Small intestine (tissue), 7 donors: ENCODE results near the gene POLD2. TPM values are rescaled to one million over a fixed set of nuclear protein-coding genes. Genes with fewer than 3 reads are reported as not detected.
A peak's percentile ranks its signal among the peaks of the same experiment; 100 is the strongest.

Experiments
- DNase-seq, 2 donors: peaks; one replicate each; pipeline versions ENCODE4 v3.0.0 to v3.0.0-alpha.2; 2013
- FAIRE-seq: peaks from 2 replicates; lab custom pipeline; 2012; peaks lifted over from hg19 to GRCh38; lab: Jason Lieb, UNC
- H3K27ac ChIP-seq, 3 donors: one replicate each; pipeline ENCODE4 v1.5.1; 2013; ENCODE audit warnings: low read length in 2 of 3, mild to moderate bottlenecking in 2 of 3, control low read depth in 1 of 3, inconsistent platforms in 1 of 3, low read depth in 1 of 3, moderate library complexity in 1 of 3
- H3K27me3 ChIP-seq, 3 donors: one replicate each; pipeline ENCODE4 v1.6.1; 2013; ENCODE audit warnings: low read length in 3 of 3, inconsistent platforms in 1 of 3; ENCODE audit not compliant: control insufficient read depth in 3 of 3, insufficient read depth in 3 of 3
- H3K36me3 ChIP-seq, 3 donors: one replicate each; pipeline ENCODE4 v1.6.1; 2013; ENCODE audit warnings: low read length in 3 of 3, inconsistent platforms in 1 of 3, low read depth in 1 of 3, mild to moderate bottlenecking in 1 of 3, moderate library complexity in 1 of 3; ENCODE audit not compliant: control insufficient read depth in 3 of 3, insufficient read depth in 2 of 3
- H3K4me1 ChIP-seq, 3 donors: one replicate each; pipeline ENCODE4 v1.6.1; 2013; ENCODE audit warnings: low read length in 2 of 3, inconsistent platforms in 1 of 3, low read depth in 1 of 3, mild to moderate bottlenecking in 1 of 3, moderate library complexity in 1 of 3; ENCODE audit not compliant: control insufficient read depth in 3 of 3, insufficient read depth in 2 of 3
- H3K4me3 ChIP-seq, 3 donors: one replicate each; pipeline ENCODE4 v1.5.1; 2013; ENCODE audit warnings: low read length in 3 of 3, control low read depth in 1 of 3, inconsistent platforms in 1 of 3, low read depth in 1 of 3, mild to moderate bottlenecking in 1 of 3, moderate library complexity in 1 of 3
- H3K9me3 ChIP-seq, 2 donors: one replicate each; pipeline ENCODE4 v1.6.1; 2013; ENCODE audit warnings: low read depth in 1 of 2, low read length in 1 of 2; ENCODE audit not compliant: control insufficient read depth in 2 of 2, insufficient read depth in 1 of 2
- WGBS, 3 donors: extraction: QIAGEN DNeasy Blood & Tissue Kit; methylation state at CpG; one replicate each; pipeline ENCODE4 v1.1.7; 2013; 5-methylcytosine and 5-hydroxymethylcytosine counted together
- polyA plus RNA-seq, 4 donors: library from polyadenylated mRNA; stranded (reverse) in 3 of 4; unstranded in 1 of 4; fragments of 200-250 nt in 3 of 4; fragments of 120-200 nt in 1 of 4; gene quantifications; one replicate each; pipeline versions ENCODE4 v1.2.1 to v1.2.3, GENCODE V29; 2013
- donor health status: healthy with polysubstance abuse.
- donor health status: control.
- donor health status: control.
- donor health status: Bipolar disorder and iron deficiency.
- donor health status: healthy.

Gene POLD2
- polyA plus RNA-seq, 4 donors, result 13.6 to 82.4 (median 42.4) TPM

- Histone ChIP-seq H3K4me3 (no peak overlapping the region), H3K36me3 (peaks cover 0 to 27% (median 3%) of the 10 kb centered on the region in 3 donors), H3K4me1 (peaks cover 0 to 3% (median 0%) of the 10 kb centered on the region in 3 donors), H3K27ac (no peak overlapping the region), H3K27me3 (peaks cover 0 to 32% (median 4%) of the 10 kb centered on the region in 3 donors), H3K9me3 (no peaks in the 10 kb centered on the region)
- WGBS, 3 donors, result 86 to 87% (median 86%) methylated on average over 17 to 21 of the region's 21 CpGs
- DNase-seq (no peak), FAIRE-seq (no peak)
Observed at GRCh38 chr7:44108768-44109750, 14.3 kb downstream of the POLD2 start.

- FAIRE-seq (no peak), DNase-seq (no peak)
- Histone ChIP-seq H3K36me3 (peaks cover 0 to 21% (median 3%) of the 10 kb centered on the region in 3 donors), H3K9me3 (no peaks in the 10 kb centered on the region), H3K4me3 (no peak overlapping the region), H3K4me1 (peaks cover 0 to 2% (median 0%) of the 10 kb centered on the region in 3 donors), H3K27ac (no peak overlapping the region), H3K27me3 (peaks cover 0 to 39% (median 4%) of the 10 kb centered on the region in 3 donors)
- 82 to 85% (median 85%) methylated on average over 21 of the region's 21 CpGs for WGBS, 3 donors
Observed at GRCh38 chr7:44107961-44108767, 15.2 kb downstream of the POLD2 start.

GRCh38 chr7:44107116-44107960 is 16.0 kb downstream of the POLD2 start:
- H3K36me3 ChIP-seq, result peaks cover 0 to 16% (median 3%) of the 10 kb centered on the region in 3 donors
- H3K27ac ChIP-seq, result no peak overlapping the region
- WGBS, 3 donors, result 89 to 92% (median 90%) methylated on average over 18 of the region's 18 CpGs
- H3K4me1 ChIP-seq, result no peaks in the 10 kb centered on the region
- H3K4me3 ChIP-seq, result no peak overlapping the region
- DNase-seq, result no peak
- peaks cover 0 to 39% (median 4%) of the 10 kb centered on the region in 3 donors for H3K27me3 ChIP-seq
- no peak for FAIRE-seq
- no peaks in the 10 kb centered on the region for H3K9me3 ChIP-seq

GRCh38 chr7:44106311-44107065 is 16.9 kb downstream of the POLD2 start:
- DNase-seq (no peak), FAIRE-seq (no peak)
- no peaks in the 10 kb centered on the region for H3K9me3 ChIP-seq
- H3K4me1 ChIP-seq, result no peaks in the 10 kb centered on the region
- peaks cover 0 to 10% (median 3%) of the 10 kb centered on the region in 3 donors for H3K36me3 ChIP-seq
- 75 to 87% (median 79%) methylated on average over 9 to 10 of the region's 10 CpGs for WGBS, 3 donors
- no peak overlapping the region for H3K4me3 ChIP-seq
- H3K27ac ChIP-seq, result no peak overlapping the region
- peaks cover 0 to 33% (median 4%) of the 10 kb centered on the region in 3 donors for H3K27me3 ChIP-seq

- Histone ChIP-seq H3K27ac (peak overlapping the region in 1 of 3 donors; percentile 33), H3K4me1 (no peaks in the 10 kb centered on the region), H3K9me3 (no peaks in the 10 kb centered on the region), H3K27me3 (peaks cover 0 to 33% (median 4%) of the 10 kb centered on the region in 3 donors), H3K4me3 (no peak overlapping the region), H3K36me3 (peaks cover 0 to 10% (median 3%) of the 10 kb centered on the region in 3 donors)
- DNase-seq, result no peak
- no peak for FAIRE-seq
- WGBS, 3 donors, result 73 to 87% (median 86%) methylated on average over 2 of the region's 2 CpGs
Observed at GRCh38 chr7:44105832-44106231, 17.5 kb downstream of the POLD2 start.

GRCh38 chr7:44104860-44105771 is 18.2 kb downstream of the POLD2 start:
- no peak for FAIRE-seq

More at GRCh38 chr7:44104860-44105771, 18.2 kb downstream of the POLD2 start:
- Histone ChIP-seq H3K36me3 (peaks cover 0 to 7% (median 2%) of the 10 kb centered on the region in 3 donors), H3K4me3 (peak overlapping the region; percentile 30 to 48 (median 33)), H3K9me3 (no peaks in the 10 kb centered on the region), H3K27me3 (peaks cover 0 to 33% (median 4%) of the 10 kb centered on the region in 3 donors), H3K4me1 (no peaks in the 10 kb centered on the region), H3K27ac (peak overlapping the region in 2 of 3 donors; percentile 28 to 59)
- WGBS, 3 donors, result 30 to 54% (median 39%) methylated on average over 27 to 28 of the region's 28 CpGs
- DNase-seq, result no peak
